ENCODE data around the gene PLXND1.

Gene PLXND1

DNA sequence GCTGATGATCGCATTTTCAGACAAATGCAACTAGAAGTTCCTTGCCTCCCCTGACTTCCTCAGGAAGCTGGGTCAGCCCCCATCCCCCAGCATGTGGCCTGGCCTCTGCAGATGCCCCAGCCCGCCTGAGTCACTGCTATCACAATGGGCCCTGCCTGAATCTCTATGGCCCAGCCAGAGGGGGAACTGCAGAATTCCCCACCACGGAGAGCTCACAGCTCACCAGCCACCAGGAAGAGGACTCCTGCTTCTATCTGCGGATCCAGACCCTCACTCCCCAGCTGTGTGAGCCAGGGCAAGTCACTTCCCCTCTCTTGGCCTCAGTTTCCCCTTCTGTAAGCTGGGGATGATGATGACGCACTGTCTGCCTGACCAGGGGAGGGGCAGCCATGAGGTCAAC, 6.9 kb downstream of the PLXND1 start:
- no peak for DNase-seq (ENCODE audit: low spot score)

DNA sequence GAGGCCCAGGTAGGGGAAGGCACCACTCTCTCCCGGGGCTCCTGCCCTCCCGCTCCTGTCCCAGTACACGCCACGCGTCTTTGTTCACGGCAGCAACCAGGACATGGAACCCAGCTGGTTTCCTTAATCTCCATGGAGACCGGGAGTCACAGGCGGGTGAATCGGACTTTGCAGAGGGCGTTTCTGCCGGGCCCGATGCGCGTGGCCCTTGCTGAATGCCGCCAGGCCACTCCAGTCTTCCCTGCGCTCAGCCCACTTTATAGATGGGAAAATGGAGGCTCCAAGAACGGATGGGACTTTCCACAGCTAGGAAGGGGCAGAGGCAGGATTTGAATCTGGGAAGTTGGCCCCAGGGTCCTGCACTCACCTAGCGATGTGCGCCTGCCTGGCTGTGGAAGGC, 7.4 kb downstream of the PLXND1 start:
- DNase-seq (ENCODE audit: low spot score): no peak

DNA sequence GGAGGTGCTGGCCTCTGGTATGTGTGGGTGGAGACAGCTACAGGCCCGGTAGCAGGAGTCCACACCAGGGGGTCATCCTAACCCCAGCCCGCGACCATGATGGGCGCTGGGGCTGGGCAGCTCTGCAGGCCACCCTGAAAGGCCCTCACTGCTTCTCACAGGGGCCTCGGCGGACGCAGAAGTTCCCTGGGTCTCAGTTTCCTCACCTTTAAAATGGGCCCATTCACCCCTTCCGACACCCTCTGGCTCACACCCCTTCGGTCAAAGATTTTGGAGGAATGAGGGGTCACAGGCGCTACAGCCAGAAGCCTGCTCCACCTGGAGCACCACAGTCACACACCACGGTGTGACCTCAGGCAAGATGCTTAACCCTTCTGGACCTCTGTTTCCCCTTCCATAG, 8.0 kb downstream of the PLXND1 start:
- no peak for DNase-seq (ENCODE audit: low spot score)

DNA sequence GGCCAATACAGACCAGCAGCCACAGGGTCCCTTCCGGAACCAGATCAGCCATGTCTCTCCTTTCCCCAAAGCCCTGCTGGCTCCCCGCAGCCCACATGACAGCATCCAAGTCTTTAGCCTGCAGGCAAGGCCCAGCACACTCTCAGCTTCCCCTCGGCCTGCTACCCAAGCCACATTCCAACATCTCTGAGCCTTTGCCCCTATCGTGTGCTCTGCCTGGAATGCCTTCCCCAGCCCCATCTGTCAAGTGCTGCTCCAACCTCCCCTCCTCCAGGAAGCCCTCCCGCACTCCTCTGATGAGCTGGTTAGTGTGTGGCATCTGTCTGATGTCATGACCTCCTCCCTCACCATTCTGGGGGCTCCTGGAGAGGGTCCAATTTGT, 8.5 kb downstream of the PLXND1 start:
- no peak for DNase-seq (ENCODE audit: low spot score)

DNA sequence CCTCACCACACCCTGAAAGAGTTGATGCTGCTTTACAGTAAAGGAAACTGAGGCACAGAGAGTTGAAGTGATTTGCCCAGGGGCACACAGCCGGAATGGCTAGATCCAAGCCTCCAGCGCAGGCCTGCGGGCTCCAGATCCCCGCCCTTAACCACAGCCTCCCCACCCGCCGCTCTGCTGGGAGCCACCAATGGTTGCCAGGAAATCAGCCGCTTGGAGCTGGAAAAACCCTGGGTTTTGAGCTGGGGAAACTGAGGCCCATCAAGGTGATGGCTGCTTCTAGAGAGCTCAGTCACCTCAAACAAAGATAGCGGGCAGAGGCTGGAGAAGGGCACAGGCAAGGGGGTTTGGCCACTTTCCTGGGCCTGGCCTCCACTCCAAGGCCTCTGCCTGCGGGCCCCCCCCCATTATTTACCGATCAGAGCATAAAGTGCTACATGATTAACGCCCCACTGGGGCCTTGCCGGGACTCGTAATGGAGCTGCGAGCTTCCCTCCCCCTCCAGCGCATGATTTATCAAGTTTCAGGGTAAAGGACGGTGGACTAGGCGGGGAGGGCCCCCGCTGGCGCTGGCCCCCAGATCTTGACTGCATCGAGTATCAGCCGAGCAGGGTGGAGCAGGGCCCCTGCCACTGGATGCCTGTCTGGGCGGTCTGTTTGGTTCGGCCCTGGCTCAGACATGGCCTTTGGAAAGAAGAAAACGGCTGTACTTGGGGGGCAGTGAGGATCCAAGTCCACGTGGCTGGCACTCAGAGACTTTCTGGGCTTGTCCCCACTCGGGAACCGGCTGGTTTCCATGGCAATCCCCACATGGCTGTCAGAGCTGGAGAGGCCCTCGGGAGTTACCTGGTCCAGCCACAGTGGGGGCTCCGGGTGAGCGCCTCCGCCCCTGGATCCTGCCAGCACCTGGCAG, 9.1 kb downstream of the PLXND1 start:
- DNase-seq (ENCODE audit: low spot score): no peak

DNA sequence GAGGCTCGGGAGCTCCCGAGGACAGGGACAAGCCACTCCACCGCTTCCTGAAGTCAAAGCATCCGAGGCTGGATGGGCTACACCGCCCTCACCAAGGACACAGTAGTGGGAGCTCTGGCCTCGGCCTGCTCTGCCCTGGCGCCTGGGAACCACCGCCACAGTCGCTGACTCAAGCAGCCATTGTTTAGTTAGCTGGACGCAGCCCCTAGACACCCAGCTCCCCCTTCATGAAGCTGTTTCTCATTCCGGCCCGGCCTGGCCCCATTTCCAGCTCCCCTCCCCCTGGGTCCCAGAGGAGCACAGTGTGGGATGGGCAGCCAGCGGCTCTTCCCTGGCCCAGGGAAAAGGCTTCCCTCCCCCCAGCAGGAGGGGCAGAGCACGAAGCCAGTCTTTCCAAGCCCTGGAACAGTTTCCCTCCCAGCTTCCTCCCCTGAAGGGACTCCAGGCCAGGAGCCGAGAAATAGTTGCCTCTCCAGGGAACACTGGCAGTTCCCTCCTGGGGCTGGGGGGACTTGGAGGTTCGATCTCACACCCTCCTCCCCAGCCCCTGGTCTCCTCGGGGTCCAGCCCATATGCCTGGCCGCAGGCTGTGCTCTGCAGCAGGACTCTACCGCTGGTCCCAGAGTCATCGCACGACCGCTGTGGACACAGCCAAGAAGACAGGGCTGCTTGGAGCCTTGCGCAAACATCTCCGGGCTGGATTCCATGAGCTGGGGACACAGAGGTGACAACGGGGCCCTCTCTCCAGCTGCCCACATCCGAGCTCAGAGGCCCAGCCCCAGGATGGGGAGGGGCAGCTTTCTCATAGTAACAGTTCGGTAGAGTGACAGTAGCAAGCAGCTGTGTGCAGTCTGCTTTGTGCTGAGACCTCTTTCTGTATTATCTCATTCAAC, 10.0 kb downstream of the PLXND1 start:
- DNase-seq (ENCODE audit: low spot score): peak; percentile 91

DNA sequence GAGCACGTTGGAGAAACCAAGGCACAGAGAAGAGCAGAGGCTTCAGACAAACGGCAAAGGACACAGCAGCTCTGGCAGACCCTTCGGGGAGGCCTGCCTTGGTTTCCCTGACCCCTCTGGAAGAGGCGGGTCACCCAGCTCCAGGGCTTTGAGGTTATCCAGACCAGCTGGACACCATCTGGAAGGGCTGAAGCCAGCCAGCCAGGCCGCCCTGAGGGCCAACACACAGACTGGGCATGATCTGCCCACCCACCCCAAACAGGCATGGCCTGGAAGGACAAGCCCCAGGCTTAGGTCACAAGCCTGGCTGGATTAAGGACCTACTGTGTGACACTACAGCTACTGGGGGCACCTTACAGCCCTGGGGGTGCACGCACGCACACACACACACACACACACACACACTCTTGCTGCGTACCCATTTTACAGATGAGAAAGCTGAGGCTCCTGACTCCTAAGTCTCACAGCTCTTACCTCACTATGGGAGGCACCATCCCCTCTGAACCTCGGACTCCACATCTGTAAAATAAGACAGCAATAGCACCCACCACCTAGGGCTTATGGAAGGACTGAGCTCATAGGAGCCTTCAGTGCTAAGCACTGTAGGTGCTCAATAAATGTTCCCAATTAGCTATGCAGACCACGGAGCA, 10.8 kb downstream of the PLXND1 start:
- no peak for DNase-seq (ENCODE audit: low spot score)

DNA sequence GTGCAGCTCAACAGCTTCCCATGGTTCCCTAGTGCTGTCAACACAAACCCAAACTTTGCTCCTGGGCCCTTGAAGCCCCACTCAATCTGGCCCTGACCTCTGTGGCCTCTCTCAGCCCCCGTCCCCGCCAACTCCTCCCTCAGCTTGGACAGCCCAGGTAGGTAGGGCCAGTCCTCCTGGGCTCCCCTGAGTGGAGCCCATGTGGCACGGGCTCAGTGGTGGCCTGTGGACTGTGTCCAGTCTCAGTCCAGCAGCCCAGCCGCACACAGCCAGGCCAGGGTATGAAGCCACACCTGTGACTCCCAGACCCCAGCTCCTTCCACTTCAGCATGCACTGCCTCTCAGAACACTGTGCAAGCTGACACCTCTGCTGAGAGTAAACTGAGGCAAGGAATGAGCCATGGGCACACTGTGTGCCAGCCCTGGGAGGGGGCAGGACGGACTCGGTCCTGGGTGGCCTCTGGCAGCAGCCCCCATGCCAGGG, 11.5 kb downstream of the PLXND1 start:
- no peak for DNase-seq (ENCODE audit: low spot score)

DNA sequence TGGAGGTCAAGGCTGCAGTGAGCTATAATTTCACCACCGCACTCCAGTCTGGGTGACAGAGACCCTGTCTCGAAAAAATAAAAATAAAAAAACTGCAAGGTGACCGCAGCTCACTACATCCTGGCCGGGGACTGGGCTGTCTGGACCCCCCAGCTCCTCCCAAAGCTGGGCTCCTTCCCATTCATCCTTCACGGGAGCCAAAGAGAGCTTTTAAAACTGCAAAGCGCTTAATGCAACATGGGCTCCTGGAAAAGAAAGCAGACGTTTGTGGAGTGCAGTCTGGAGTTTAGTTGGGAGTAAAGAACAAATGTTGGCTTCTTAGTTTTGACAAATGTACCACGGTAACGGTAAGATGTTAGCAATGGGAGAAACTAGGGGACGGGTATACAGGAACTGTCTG, 12.1 kb downstream of the PLXND1 start:
- DNase-seq (ENCODE audit: low spot score): no peak

DNA sequence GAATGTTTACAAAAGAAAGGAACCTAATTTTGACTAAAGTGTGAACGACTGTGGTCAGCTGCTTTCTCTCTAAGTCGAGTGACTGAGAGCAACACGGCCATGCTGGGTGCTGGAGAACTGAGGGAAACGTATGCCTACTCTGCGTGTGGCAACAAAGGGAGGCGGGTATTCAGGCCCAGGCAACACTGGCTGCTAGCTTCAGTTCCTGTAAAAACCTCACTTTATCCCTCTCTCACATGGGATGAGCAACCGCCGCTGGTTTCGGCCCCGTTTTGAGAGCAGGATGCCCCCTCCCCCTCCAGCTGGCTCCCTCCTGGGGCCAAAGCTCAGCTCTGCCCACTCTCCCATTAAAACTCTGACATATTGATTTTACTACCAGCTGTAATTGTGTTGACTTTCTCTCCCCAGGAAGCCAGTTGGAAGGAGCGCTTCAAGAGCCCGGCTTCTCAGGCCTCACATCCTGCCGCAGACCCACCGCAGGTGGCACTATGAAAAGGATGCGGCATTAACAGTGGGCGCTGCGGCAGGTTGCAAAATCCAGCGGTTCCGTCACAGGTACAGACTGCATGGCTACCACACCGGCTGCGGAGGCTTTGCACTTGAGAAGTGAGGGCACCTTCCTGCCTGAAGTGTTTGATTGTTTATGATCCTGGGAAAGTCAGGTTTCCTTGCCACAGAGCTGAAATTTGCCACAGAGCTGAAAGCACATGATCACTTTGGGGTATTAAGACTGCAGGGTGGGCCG, 12.7 kb downstream of the PLXND1 start:
- no peak for DNase-seq (ENCODE audit: low spot score)

DNA sequence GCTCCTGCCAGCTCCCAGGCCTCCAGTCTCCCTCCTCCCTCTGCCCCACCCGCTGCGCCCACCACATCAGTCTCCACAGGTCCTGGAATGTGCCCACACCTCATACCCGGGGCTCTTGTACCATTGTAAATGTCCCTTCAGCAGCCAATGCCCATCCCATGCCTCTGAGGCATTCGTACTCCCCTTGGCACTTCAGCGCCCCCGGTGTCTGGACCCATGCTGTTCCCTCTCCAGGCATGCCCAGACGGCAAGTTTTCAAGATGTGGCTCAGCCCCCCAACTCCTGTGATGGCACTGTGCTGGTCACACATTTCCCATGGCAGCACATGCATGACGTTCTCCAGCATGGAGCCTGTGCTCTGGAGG, 13.3 kb downstream of the PLXND1 start:
- DNase-seq (ENCODE audit: low spot score): no peak

DNA sequence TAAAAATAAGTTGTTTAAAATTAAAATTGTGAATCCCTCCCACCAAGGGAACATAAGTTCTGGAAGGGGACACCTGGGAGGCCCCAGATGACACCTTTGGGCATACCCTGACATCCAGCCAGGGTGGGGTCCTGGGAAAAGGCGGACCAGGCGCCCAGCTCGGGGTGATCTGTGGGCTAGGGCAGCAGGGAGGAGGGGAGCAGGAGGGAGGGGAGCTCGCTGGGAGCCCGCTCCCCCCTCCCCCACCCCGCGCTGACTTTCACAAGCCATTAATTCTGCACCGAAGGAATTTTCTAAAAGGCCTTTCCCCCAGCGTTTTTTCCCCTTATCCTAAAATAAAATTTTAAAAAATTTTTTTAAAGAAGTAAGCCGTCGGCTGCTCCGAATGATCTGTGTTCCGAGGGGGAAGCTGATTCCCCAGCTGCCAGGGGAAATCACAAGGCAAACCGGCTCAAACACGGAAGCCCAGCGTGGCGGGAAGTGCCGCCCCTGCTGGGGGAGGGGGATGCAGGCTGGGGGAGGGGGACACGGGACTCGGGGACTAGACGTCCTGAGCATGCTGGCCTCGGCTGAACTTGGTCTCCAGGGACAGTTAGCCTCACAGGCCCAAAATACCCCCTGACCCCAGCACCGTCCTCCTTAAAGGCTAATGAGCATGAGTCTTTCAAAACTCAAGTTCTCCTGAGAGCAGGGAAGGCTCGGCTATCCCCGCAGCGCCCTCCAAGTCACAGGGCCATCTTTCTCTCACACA, 13.9 kb downstream of the PLXND1 start:
- DNase-seq (ENCODE audit: low spot score): no peak

DNA sequence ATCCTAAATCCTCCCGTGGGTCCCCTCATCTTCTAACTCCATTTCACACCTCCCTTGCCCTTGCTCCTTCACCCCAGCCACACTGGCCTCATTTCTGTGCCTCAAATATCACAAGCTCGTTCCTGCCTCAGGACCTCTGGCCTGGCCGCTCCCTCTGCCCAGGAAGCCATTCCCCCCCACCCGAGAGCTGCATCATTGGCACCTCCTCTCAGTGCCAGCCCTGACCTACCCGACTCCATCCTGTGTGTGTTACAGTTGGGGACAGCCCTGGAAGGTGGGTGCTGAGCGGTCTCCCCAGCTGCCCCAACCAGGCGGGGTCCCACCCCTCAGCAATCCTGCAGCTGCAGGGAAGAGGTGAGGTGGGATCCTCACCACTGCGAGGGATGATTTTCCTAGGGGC, 14.5 kb downstream of the PLXND1 start:
- DNase-seq (ENCODE audit: low spot score): no peak

DNA sequence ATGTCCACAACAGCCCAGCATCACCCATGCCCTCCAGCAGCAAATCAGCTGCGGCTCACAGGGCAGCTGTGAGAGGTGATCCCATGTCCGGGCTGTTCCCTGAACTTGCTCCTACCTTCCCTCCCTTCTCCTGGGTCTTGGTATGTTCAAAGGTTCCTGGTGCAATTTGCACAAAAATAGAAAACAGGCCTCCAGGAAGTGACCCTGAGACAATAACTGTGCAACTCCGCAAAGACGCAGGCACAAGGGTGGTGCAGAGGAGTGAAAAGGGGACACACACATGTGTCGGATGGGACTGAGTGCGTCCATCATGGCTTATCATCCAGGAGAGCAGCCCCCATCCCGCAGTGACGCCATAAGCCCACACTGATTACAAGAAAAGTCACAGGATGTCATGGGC, 16.3 kb downstream of the PLXND1 start:
- no peak for DNase-seq (ENCODE audit: low spot score)

DNA sequence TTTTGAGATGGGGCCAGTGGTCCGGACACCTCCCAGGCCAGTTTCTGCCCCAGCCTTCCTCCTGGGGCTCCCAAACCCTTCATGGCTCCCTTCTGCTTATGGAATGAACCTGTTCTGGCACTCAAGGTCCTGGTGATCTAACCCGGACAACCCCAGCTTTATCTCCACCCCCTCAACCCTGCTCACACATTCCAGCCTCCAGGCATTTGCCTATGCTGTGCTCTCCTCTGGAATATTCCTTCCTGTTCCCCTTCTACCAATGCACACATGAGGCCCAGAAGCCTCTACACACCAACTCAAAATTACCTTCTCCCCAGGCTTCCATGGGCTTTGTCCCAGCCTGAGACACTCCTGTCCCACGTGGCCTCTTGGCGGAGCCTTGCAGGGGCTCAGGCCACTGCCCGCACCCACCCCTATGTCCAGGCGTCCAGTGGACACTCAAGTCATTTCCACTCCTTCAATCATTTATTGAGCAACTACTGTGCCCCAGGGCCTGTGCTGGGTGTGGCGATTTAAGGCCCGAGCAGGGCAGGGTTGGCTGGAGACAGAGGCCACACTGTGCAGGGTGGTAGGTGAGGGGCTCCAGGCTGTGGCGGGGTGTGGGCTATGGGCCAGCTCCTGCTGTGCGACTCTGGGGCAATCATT, 18.8 kb downstream of the PLXND1 start:
- no peak for DNase-seq (ENCODE audit: low spot score)

DNA sequence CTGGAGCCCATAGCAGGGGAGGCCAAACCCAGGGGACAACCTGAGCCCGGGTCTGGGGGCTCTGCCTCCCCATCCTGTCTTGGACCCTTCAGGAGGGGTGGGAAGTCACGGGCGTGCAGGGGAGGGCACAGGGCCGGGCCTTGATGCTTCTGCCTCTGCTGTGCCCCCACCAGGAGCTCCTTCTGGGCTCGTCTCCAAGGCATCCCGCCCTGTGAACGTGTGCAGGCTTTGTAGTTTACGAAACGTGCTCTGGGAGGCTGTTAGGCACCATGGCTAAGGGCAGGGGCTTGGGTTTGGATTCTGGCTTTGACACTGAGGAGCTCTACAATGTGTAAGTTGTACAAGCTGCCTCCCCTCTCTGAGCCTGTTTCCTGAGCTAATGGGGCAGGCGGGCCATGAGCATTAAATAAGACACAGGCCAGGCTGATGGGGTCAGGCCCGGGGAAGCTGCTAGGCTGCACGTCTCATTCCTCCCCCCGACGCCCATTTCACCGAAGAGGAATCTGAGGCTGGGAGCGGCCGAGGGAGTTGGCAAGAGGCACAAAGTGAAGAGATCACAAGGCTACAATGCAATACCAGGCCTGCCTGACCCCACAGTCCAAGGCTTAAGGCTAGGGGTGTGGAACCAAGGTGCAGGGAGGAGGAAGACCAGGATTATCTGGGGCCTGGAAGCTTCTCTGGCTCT, 19.6 kb downstream of the PLXND1 start:
- no peak for DNase-seq (ENCODE audit: low spot score)

DNA sequence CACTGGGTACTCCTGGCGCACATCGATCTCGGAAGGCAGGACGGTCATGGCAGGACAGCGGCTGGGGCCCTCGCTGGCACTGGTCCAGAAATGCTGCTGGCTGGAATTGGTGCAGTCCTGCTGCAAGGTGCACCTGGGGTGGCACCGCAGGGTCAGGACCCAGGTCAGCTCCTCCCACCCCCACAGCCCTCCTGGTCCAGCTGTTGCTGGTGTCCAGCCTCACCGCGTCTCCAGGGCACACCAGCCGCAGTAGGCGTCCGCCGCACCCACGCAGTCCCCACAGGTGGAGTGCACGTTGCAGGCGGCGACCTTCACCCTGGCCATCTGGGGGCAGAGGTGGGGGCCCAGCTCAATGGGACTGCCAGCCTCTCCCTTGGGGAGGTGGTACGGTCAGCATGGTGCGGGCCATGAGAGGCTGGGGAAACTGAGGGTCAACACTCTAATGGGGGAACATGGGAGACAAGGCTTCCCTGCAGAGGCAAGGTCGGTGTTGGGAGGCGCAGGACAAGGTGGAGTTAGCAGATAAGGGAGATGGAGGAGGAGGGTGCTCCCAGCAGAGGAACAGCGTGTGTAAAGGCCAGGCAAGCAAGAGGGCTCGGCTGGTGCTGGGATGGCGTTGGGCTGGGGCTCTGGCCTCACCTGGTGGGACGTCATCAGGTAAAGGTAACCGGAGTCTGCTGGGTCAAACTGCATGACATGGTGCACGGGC, 20.4 kb downstream of the PLXND1 start:
- DNase-seq (ENCODE audit: low spot score): no peak

DNA sequence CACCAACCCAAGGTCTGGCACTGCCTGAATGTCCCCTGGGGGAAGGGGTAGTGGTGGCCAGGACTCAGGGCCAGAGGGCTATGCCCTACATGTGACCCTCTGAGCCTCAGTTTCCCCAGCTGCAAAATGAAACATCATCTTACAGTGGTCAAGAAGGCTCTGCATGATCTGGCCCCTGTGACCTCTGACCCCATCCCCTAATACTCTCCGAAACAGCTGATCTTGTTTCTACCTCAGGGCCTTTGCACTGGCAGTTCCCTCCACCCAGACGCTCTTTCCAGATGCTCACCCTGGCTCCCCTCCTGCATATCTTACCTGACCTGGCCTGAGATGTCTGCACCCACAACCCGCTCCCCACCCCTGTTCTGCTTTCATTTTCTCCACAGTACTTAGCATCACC, 21.8 kb downstream of the PLXND1 start:
- no peak for DNase-seq (ENCODE audit: low spot score)

DNA sequence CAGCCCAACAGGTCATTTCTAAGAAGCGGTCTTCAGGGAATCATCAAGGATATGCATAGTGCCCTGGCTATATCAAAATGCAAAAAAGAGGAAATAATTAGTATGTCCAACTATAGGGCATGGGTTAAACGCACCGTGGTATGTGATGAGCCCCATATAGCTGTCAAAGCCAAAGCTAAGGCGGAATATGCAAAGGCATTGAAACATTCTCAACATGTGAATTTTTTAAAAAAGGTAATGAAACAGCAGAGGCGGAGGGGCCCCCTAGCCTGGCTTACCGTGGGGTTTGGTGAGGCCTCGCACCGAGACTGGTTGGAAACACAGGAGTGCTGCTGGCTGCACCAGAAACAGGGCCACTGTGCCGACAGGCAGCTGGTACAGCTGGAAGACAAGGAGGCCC, 23.2 kb downstream of the PLXND1 start:
- DNase-seq (ENCODE audit: low spot score): no peak

Data from left forelimb (tissue), 1 donor.